Right lobe of liver (tissue), 6 donors: ENCODE data around the gene GON7. TPM values are rescaled to one million over a fixed set of nuclear protein-coding genes. Genes with fewer than 3 reads are reported as not detected.
"Not testable (repeated sequence)": the region's sequence is repeated elsewhere in the genome, so short reads cannot be mapped to it uniquely, and the experiment has no call there.

Source experiments
- ATAC-seq, 4 donors: fragments of 200-7000 bp; cut with Tn5 transposase; one replicate each; pipeline ENCODE4 v1.9.1; 2020; ENCODE audit warnings: mild to moderate bottlenecking in 4 of 4, moderate library complexity in 4 of 4
- DNase-seq, 3 donors: peaks; one replicate each; pipeline ENCODE4 v3.0.0-alpha.2; 2020
- H3K27ac ChIP-seq, 3 donors: fragments of 200-600 bp; one replicate each; pipeline ENCODE4 v1.8.0; 2022
- H3K27me3 ChIP-seq, 2 donors: fragments of 200-600 bp; one replicate each; pipeline ENCODE4 v1.8.0; 2022
- H3K36me3 ChIP-seq, 4 donors: fragments of 200-600 bp; sonication (generic) in 1 of 4; one replicate each; pipeline versions ENCODE4 v1.5.1 to v1.8.0; 2017 to 2022; ENCODE audit warnings: control low read depth in 1 of 4
- H3K4me1 ChIP-seq, 4 donors: fragments of 200-600 bp; sonication (generic) in 1 of 4; one replicate each; pipeline versions ENCODE4 v1.5.1 to v1.8.0; 2017 to 2022; ENCODE audit warnings: control low read depth in 1 of 4
- H3K4me3 ChIP-seq, 3 donors: fragments of 200-600 bp; one replicate each; pipeline ENCODE4 v1.8.0; 2022
- H3K9me3 ChIP-seq, 4 donors: fragments of 200-600 bp; sonication (generic) in 1 of 4; one replicate each; pipeline versions ENCODE4 v1.5.1 to v1.8.0; 2017 to 2022; ENCODE audit warnings: control low read depth in 1 of 4
- CTCF ChIP-seq, 4 donors: fragments of 200-600 bp in 3 of 4; fragments of 450-650 bp in 1 of 4; IDR thresholded peaks; one replicate each; pipeline versions ENCODE4 v1.5.1 to v1.8.0; 2016 to 2022; ENCODE audit warnings: antibody characterized with exemption in 4 of 4, mild to moderate bottlenecking in 2 of 4
- POLR2A ChIP-seq: fragments of 450-650 bp; IDR thresholded peaks from one replicate; pipeline ENCODE4 v1.6.1; 2017; ENCODE audit warnings: antibody characterized with exemption, mild to moderate bottlenecking
- WGBS: methylation state at CpG from one replicate; pipeline ENCODE4 v1.1.6; 2018; ENCODE audit warnings: low coverage, low lambda C conversion rate; ENCODE audit not compliant: insufficient coverage; ENCODE audit errors: missing lambda C conversion rate; 5-methylcytosine and 5-hydroxymethylcytosine counted together
- intact Hi-C, 2 donors: fragments of 100-400 bp; cut with DNase I; formaldehyde crosslinking; loops; one replicate each; pipeline versions ENCODE4 v1.11.2 to v1.14.1; 2022
- total RNA-seq, 6 experiments: library from RNA; depleted of rRNA in 2 of 6; stranded (reverse); fragments of >200 nt in 2 of 6; fragmentation: NEBNext Ultra II Directional in 3 of 6; extraction: Animal tissue kit (Norgen Biotek cat#: 25700) in 3 of 6; gene quantifications; one replicate each; pipeline versions ENCODE4 v1.1.0 to v1.2.4, GENCODE V29; 2016 to 2023
- donor health status: DM: no; HTN: yes; CAD: no.
- donor health status: DM: no; HTN: no; CAD: no.
- donor health status: DM: no; HTN: no; CAD: no.
- donor health status: DM: no; HTN: yes; CAD: no.
- donor health status: DM: no; HTN: yes; CAD: no.

The GON7 gene
- total RNA-seq, 6 experiments from 2014 or later = 4.1 to 9.0 (median 5.6) TPM

DNA sequence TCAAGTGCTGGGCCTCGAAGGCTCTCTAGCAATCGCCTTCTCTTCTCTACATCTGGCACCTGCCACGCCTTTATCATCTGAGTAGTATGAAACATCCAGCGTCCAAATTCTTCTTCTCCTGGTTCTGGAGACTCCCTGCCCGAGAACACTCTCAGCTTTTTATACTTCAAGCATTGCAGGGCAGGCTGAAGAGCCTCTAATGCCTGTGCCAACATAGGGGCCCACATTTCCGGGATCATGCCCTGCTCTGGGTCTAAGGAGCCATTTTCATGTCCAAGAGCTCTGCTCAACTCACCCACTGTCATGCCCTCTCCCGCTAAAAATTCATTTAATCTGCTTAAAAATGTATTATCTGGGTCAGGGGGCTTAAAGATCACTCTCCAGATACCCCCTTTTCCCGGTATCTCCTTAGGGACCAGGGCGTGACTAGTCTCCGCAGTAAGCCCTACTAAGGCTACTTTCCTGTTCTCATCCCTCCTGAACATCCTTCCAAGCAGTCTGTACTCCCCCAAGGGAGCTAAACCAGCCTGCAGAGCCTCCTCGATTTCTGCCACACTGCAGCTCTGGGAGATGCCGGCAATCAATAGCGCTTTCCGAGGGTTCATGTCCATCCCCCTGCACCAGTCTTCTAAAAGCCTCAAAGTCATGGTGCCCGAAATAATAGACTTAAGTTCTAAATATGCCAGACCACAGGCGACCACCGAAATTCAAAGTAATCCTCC, 23.1 kb downstream of the GON7 start:
- Histone ChIP-seq H3K9me3 (no peaks in the 10 kb centered on the region), H3K27me3 (no peaks in the 10 kb centered on the region), H3K4me3 (peak overlapping the region; percentile 68 to 98 (median 98)), H3K36me3 (peaks cover 0 to 7% (median 0%) of the 10 kb centered on the region in 4 donors), H3K4me1 (peaks cover 0 to 10% (median 3%) of the 10 kb centered on the region in 4 donors), H3K27ac (peak overlapping the region; percentile 88 to 93 (median 92))
- intact Hi-C loops = no loop called here
- WGBS = 53% methylated on average over 15 of the region's 17 CpGs
- no peak for ATAC-seq
- TF ChIP-seq POLR2A (no peak), CTCF (IDR thresholded peaks at IDR 0.05) (no peak)
- no peak for DNase-seq

GRCh38 chr14:93175492-93175891, 31.4 kb downstream of the GON7 start:
- Histone ChIP-seq H3K27me3 (no peaks in the 10 kb centered on the region), H3K36me3 (no peaks in the 10 kb centered on the region), H3K27ac (no peak overlapping the region), H3K4me3 (no peak overlapping the region), H3K4me1 (no peaks in the 10 kb centered on the region), H3K9me3 (no peaks in the 10 kb centered on the region)
- intact Hi-C loops = no loop called here
- DNase-seq = peak in 1 of 3 donors; percentile 4
- TF ChIP-seq CTCF (IDR thresholded peaks at IDR 0.05) = no peak
- no peak for TF ChIP-seq POLR2A
- 80% methylated on average over 5 of the region's 6 CpGs for WGBS
- ATAC-seq = no peak

DNA sequence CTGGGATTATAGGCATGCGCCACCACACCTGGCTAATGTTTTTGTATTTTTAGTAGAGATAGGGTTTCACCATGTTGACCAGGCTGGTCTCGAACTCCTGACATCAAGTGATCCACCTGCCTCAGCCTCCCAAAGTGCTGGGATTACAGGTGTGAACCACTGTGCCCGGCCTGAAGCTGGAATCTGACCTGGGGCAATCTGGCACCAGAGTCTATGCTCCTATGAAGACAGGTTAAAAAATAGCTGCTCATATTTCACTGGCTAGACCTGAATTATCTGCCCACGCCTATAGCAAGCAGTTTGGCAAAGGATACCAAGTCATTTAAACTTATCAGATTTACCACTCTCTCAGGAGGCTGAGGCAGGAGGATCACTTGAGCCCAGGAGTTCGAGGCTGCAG, 32.1 kb downstream of the GON7 start:
- 85% methylated on average over 3 of the region's 5 CpGs for WGBS

GRCh38 chr14:93173943-93174395, 32.9 kb downstream of the GON7 start:
- no peaks in the 10 kb centered on the region for H3K9me3 ChIP-seq
- ATAC-seq (peak in 1 of 4 donors; percentile 12), DNase-seq (peak in 1 of 3 donors; percentile 23)
- H3K4me1 ChIP-seq = no peaks in the 10 kb centered on the region
- TF ChIP-seq CTCF (IDR thresholded peaks at IDR 0.05) = no peak
- H3K36me3 ChIP-seq = no peaks in the 10 kb centered on the region
- H3K27me3 ChIP-seq = no peaks in the 10 kb centered on the region
- WGBS = 67% methylated on average over 8 of the region's 10 CpGs
- no peak overlapping the region for H3K27ac ChIP-seq
- intact Hi-C loops = no loop called here
- no peak overlapping the region for H3K4me3 ChIP-seq

More for the DNA sequence above, 32.1 kb downstream of the GON7 start:
- intact Hi-C loops, H3K4me1 ChIP-seq, H3K4me3 ChIP-seq, DNase-seq, ATAC-seq, H3K9me3 ChIP-seq, H3K27me3 ChIP-seq, H3K27ac ChIP-seq, H3K36me3 ChIP-seq: not testable (repeated sequence)

GRCh38 chr14:93171376-93171775, 35.5 kb downstream of the GON7 start:
- no peaks in the 10 kb centered on the region for H3K36me3 ChIP-seq
- intact Hi-C loops = no loop called here
- H3K27ac ChIP-seq = no peak overlapping the region
- no peak for TF ChIP-seq CTCF (IDR thresholded peaks at IDR 0.05)
- TF ChIP-seq POLR2A = no peak
- no peaks in the 10 kb centered on the region for H3K9me3 ChIP-seq
- WGBS = 70% methylated on average over 4 of the region's 4 CpGs
- H3K27me3 ChIP-seq = no peaks in the 10 kb centered on the region
- H3K4me1 ChIP-seq = no peaks in the 10 kb centered on the region
- ATAC-seq = no peak
- H3K4me3 ChIP-seq = no peak overlapping the region
- DNase-seq = no peak

DNA sequence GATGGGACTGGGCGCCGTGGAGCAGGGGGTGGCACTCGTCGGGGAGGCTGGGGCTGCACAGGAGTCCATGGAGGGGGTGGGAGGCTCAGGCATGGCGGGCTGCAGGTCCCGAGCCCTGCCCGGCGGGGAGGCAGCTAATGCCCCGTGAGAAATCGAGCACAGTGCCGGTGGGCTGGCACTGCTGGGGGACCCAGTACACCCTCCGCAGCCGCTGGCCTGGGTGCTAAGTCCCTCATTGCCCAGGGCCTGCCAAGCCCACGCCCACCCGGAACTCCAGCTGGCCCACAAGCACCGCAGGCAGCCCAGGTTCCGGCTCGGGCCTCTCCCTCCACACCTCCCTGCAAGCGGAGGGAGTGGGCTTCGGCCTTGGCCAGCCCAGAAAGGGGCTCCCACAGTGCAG, 36.7 kb downstream of the GON7 start:
- H3K27ac ChIP-seq, H3K4me1 ChIP-seq, H3K4me3 ChIP-seq, ATAC-seq, H3K27me3 ChIP-seq, H3K36me3 ChIP-seq, DNase-seq, H3K9me3 ChIP-seq, intact Hi-C loops: not testable (repeated sequence)
- no CpG with 5 or more reads among the region's 20 CpGs for WGBS

DNA sequence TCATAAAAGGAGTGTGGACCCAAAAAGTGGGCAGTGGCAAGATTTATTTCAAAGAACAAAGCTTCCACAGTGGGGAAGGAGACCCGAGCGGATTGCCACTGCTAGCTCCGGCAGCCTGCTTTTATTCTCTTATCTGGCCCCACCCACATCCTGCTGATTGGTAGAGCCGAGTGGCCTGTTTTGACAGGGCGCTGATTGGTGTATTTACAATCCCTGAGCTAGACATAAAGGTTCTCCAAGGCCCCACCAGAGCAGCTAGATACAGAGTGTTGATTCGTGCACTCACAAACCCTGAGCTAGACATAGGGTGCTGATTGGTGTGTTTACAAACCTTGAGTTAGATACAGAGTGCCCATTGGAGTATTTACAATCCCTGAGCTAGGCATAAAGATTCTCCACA, 37.2 kb downstream of the GON7 start:
- 90% methylated on average over 4 of the region's 6 CpGs for WGBS
- H3K27me3 ChIP-seq, DNase-seq, H3K27ac ChIP-seq, intact Hi-C loops, H3K4me1 ChIP-seq, ATAC-seq, H3K4me3 ChIP-seq, H3K36me3 ChIP-seq, H3K9me3 ChIP-seq: not testable (repeated sequence)

DNA sequence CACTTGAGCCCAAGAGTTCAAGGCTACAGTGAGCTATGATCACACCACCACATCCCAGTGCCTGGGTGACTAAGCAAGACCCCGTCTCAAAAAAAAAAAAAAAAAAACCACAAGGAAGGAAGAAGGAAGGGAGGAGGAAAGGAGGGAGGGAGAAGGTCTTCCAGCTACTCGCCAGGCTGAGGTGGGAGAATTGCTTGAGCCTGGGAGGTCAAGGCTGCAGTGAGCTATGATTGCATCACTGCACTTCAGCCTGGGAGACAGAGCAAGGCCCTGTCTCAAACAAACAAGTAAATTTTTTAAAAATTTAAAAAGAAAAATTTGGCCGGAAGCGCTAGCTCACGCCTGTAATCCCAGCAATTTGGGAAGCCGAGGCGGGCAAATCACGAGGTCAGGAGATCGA, 38.3 kb downstream of the GON7 start:
- H3K9me3 ChIP-seq, intact Hi-C loops, H3K27me3 ChIP-seq, H3K27ac ChIP-seq, H3K36me3 ChIP-seq, H3K4me3 ChIP-seq, DNase-seq, H3K4me1 ChIP-seq, ATAC-seq: not testable (repeated sequence)
- 82% methylated on average over 9 of the region's 9 CpGs for WGBS
